ENCODE measurements around the gene C15orf40. TPM values are rescaled to one million over a fixed set of nuclear protein-coding genes. Genes with fewer than 3 reads are reported as not detected.

Gene C15orf40
- total and polyA plus RNA-seq, 2 of the 13 experiments (the other 11 are each of a cell fraction or from before 2014, with no cell fraction given), result 24.0 to 26.3 TPM

DNA sequence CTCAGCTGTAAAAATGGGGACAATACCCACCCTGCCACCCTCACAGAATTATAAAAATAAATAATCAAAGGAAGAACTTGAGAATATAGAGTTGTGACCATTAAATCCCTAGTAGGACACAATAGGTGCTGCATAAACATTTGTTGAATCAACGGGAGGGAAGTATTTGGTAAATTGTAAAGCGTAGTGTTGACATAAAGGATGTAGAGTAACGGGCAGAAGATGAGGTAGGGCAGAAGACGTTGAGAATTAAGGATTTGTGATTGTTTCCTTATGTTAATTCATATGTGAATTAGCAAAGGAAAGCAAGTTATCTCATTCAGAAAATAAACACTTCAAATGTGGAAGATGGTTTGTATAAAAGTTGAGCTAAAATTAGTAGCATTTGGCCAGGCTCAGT is 18.3 kb downstream of the C15orf40 start (continued):
- TF ChIP-seq GATA4 (IDR thresholded peaks at IDR 0.05; ENCODE audit: borderline replicate concordance, low read depth) (no peak), SNRNP70 (IDR thresholded peaks at IDR 0.05; ENCODE audit: low read depth, low read length) (no peak), CEBPZ (IDR thresholded peaks at IDR 0.05; ENCODE audit: low read length) (no peak)

GRCh38 chr15:82992436-82992998 is 18.9 kb downstream of the C15orf40 start:
- CTCF ChIA-PET (ENCODE audit: low intra/inter-chr PET ratio, low total read pairs), result no interaction called here
- 89% methylated on average over 3 of the region's 3 CpGs for WGBS (ENCODE audit: low lambda C conversion rate)
- no peaks in the 10 kb centered on the region for H3K9me3 ChIP-seq (ENCODE audit: low read length)
- no peak overlapping the region for H2AFZ ChIP-seq (ENCODE audit: low read length)
- peaks cover 2% of the 10 kb centered on the region for H3K79me2 ChIP-seq (ENCODE audit: insufficient read depth, low read length)
- in situ Hi-C loops (cut with HindIII; ENCODE audit: extremely low pct_ligation_motif_present, low pct_unique_long_range_greater_than_20kb), result no loop called here
- no peak overlapping the region for H3K9ac ChIP-seq (ENCODE audit: insufficient read depth, low read depth, low read length)
- BruUV-seq (replicated peaks), result no TSS peak
- intact Hi-C loops (cut with micrococcal nuclease; ENCODE audit: unreplicated experiment), result no loop called here
- peaks cover 0 to 13% of the 10 kb centered on the region in 2 experiments; a peak in 1 of 5 replicates for H3K36me3 ChIP-seq (replicated peaks in 1 of 2; ENCODE audit: control insufficient read depth in 1 of 2, insufficient read depth in 2 of 2, low read length in 2 of 2)
- H3K4me3 ChIP-seq (replicated peaks in 1 of 3; ENCODE audit: insufficient read depth in 1 of 3, low read depth in 2 of 3, low read length in 3 of 3), result no peak overlapping the region
- peaks cover 7% of the 10 kb centered on the region for H3K4me1 ChIP-seq (ENCODE audit: insufficient read depth, low read length)
- ATAC-seq (peak; percentile 71), FAIRE-seq (no peak), DNase-seq (ENCODE audit: low spot score) (no peak)
- TF ChIP-seq ZNF12 (CRISPR knock-in tag; IDR thresholded peaks at IDR 0.05), result 0 out of 2 replicates have a peak, but pooled peaks have one; percentile 22
- no peak for TF ChIP-seq ZNF773 (CRISPR knock-in tag; IDR thresholded peaks at IDR 0.05; ENCODE audit: borderline replicate concordance)
- TF ChIP-seq RNF2 (conservative IDR thresholded peaks at IDR 0.05; ENCODE audit: low read depth), result no peak
- no peak for TF ChIP-seq STAT6 (CRISPR knock-in tag; IDR thresholded peaks at IDR 0.05; ENCODE audit: borderline replicate concordance)
- no peak for TF ChIP-seq ZNF333 (CRISPR knock-in tag; IDR thresholded peaks at IDR 0.05; ENCODE audit: borderline replicate concordance)
- H3K27me3 ChIP-seq (ENCODE audit: control insufficient read depth in 1 of 2, insufficient read depth in 2 of 2, low read length in 2 of 2), result no peaks in the 10 kb centered on the region; a peak in 1 of 5 replicates
- H4K20me1 ChIP-seq (ENCODE audit: insufficient read depth, low read length), result no peaks in the 10 kb centered on the region
- no peak overlapping the region for H3K27ac ChIP-seq (ENCODE audit: extremely low read length, insufficient read depth, low read length)
- POLR2A ChIA-PET, result interaction anchor here (2.4 kb wide), 1 partner anchor 19 kb away, joined by 7 read pairs; the partner anchor contains the start of gene C15orf40
- no peak overlapping the region for H3K4me2 ChIP-seq (ENCODE audit: low read depth, low read length)

Measured in HepG2 (cell line).